Caco-2 (cell line): ENCODE results near the gene CCNJL. TPM values are rescaled to one million over a fixed set of nuclear protein-coding genes. Genes with fewer than 3 reads are reported as not detected.

ENCODE experiments used
- BruUV-seq: library from RNA; stranded (reverse); fragments of 400-500 nt; replicated peaks from 2 replicates; lab custom pipeline; 2021; lab: Mats Ljungman, UMichigan
- CTCF ChIA-PET: fragments of 300-600 bp; sonication (Branson Sonifier 250); formaldehyde crosslinking; loops from one replicate; lab custom pipeline; 2022; ENCODE audit warnings: antibody characterized with exemption; lab: Charles Lee
- POLR2A ChIA-PET: fragments of 300-600 bp; sonication (Branson Sonifier 250); formaldehyde crosslinking; loops from one replicate; lab custom pipeline; 2022; ENCODE audit warnings: antibody characterized with exemption; lab: Charles Lee
- DNase-seq, 2 experiments: peaks; one replicate each; pipeline versions ENCODE4 v3.0.0 to v3.0.0-alpha.2; 2020 to 2022
- H3K27me3 ChIP-seq: replicated peaks from 2 replicates; pipeline ENCODE4 v1.6.0; 2011; ENCODE audit warnings: low read length; ENCODE audit not compliant: control insufficient read depth, insufficient read depth
- H3K36me3 ChIP-seq: 2 replicates; pipeline ENCODE4 v1.5.1; 2011; ENCODE audit warnings: low read length; ENCODE audit not compliant: control insufficient read depth, insufficient read depth
- H3K4me1 ChIP-seq: fragments of 250-450 bp; sonication (Bioruptor Pico); 2 replicates; pipeline ENCODE4 v1.5.1; 2020; ENCODE audit warnings: mild to moderate bottlenecking
- H3K4me3 ChIP-seq: 2 replicates; pipeline ENCODE4 v1.5.1; 2011; ENCODE audit warnings: low read depth, mild to moderate bottlenecking, control low read depth, low read length
- H3K9me3 ChIP-seq: fragments of 250-450 bp; sonication (Bioruptor Pico); 2 replicates; pipeline ENCODE4 v1.5.1; 2020; ENCODE audit warnings: mild to moderate bottlenecking, moderate library complexity
- H3K27ac Mint-ChIP-seq: one replicate; pipeline ENCODE4 v1.8.0; 2022; ENCODE audit warnings: mixed read lengths; ENCODE audit not compliant: unreplicated experiment
- H3K27me3 Mint-ChIP-seq: one replicate; pipeline ENCODE4 v1.8.0; 2022; ENCODE audit warnings: mixed read lengths; ENCODE audit not compliant: insufficient read depth, unreplicated experiment
- H3K36me3 Mint-ChIP-seq: one replicate; pipeline ENCODE4 v1.8.0; 2022; ENCODE audit warnings: mild to moderate bottlenecking, mixed read lengths; ENCODE audit not compliant: insufficient read depth, unreplicated experiment
- H3K4me1 Mint-ChIP-seq: one replicate; pipeline ENCODE4 v1.8.0; 2022; ENCODE audit warnings: low read depth, mixed read lengths; ENCODE audit not compliant: unreplicated experiment
- H3K4me3 Mint-ChIP-seq: one replicate; pipeline ENCODE4 v1.8.0; 2022; ENCODE audit warnings: mild to moderate bottlenecking, moderate library complexity, mixed read lengths; ENCODE audit not compliant: unreplicated experiment
- H3K9me3 Mint-ChIP-seq: one replicate; pipeline ENCODE4 v1.8.0; 2022; ENCODE audit warnings: mixed read lengths; ENCODE audit not compliant: unreplicated experiment
- CTCF ChIP-seq, 2 experiments: fragments of 200-600 bp in 1 of 2; IDR thresholded peaks; 1 replicate in 1 of 2; 2 replicates in 1 of 2; pipeline versions ENCODE4 v1.5.1 to v1.8.0; 2011 to 2022; ENCODE audit warnings: antibody characterized with exemption in 1 of 2, control low read depth in 1 of 2, inconsistent platforms in 1 of 2, low read depth in 1 of 2, low read length in 1 of 2, mild to moderate bottlenecking in 1 of 2, moderate library complexity in 1 of 2; ENCODE audit not compliant: insufficient read depth in 1 of 2, severe bottlenecking in 1 of 2, unreplicated experiment in 1 of 2
- intact Hi-C: fragments of 100-400 bp; cut with micrococcal nuclease; formaldehyde crosslinking; loops from one replicate; pipeline ENCODE4 v1.10.0; 2022; ENCODE audit not compliant: unreplicated experiment
- total RNA-seq: library from RNA; stranded (reverse); gene quantifications from 2 replicates; pipeline ENCODE4 v1.2.3, GENCODE V29; 2022

Gene CCNJL
- total RNA-seq, 1 experiment from 2014 or later: 17.4 TPM

- Mint-ChIP-seq H3K9me3 (no peaks in the 10 kb centered on the region), H3K4me1 (peaks cover 14% of the 10 kb centered on the region), H3K4me3 (no peak overlapping the region), H3K36me3 (peaks cover 2% of the 10 kb centered on the region), H3K27me3 (no peaks in the 10 kb centered on the region), H3K27ac (no peak overlapping the region)
- no peak for TF ChIP-seq CTCF (IDR thresholded peaks at IDR 0.05; ENCODE audit: insufficient read depth in 1 of 2, low read depth in 1 of 2, low read length in 1 of 2, severe bottlenecking in 1 of 2, unreplicated experiment in 1 of 2)
- no peak for DNase-seq
- ChIA-PET CTCF (interaction anchor here (0.8 to 3.5 kb wide), 2 partner anchors 32 to 103 kb away, joined by 4 to 19 read pairs; no protein-coding TSS in a partner anchor), POLR2A (interaction anchor here (0.6 kb wide), 1 partner anchor 133 kb away, joined by 3 read pairs; no protein-coding TSS in a partner anchor)
- no peaks in the 10 kb centered on the region for H3K27me3 ChIP-seq
- H3K36me3 ChIP-seq: no peaks in the 10 kb centered on the region
- no peaks in the 10 kb centered on the region for H3K9me3 ChIP-seq
- H3K4me3 ChIP-seq: no peak overlapping the region
- peaks cover 22% of the 10 kb centered on the region; the same call in 1 of the 2 replicates for H3K4me1 ChIP-seq
- no TSS peak for BruUV-seq
- intact Hi-C loops: no loop called here
Observed at GRCh38 chr5:160242145-160242544, 70.2 kb downstream of the CCNJL start.

GRCh38 chr5:160240350-160240749 lies 72.0 kb downstream of the CCNJL start:
- TF ChIP-seq CTCF (IDR thresholded peaks at IDR 0.05; ENCODE audit: insufficient read depth in 1 of 2, low read depth in 1 of 2, low read length in 1 of 2, severe bottlenecking in 1 of 2, unreplicated experiment in 1 of 2): no peak
- CTCF ChIA-PET: interaction anchor here (0.6 to 1.0 kb wide), 3 partner anchors 30 to 107 kb away, joined by 3 read pairs; no protein-coding TSS in a partner anchor
- DNase-seq: no peak
- intact Hi-C loops: loop anchor here (1.0 kb wide), 1 partner anchor 41 kb away; no protein-coding TSS in a partner anchor
- POLR2A ChIA-PET: no interaction called here
- no peaks in the 10 kb centered on the region for H3K9me3 Mint-ChIP-seq
- no peaks in the 10 kb centered on the region for H3K27me3 ChIP-seq
- H3K27me3 Mint-ChIP-seq: no peaks in the 10 kb centered on the region
- H3K4me3 Mint-ChIP-seq: no peak overlapping the region
- no peak overlapping the region for H3K27ac Mint-ChIP-seq
- H3K9me3 ChIP-seq: no peaks in the 10 kb centered on the region
- no peaks in the 10 kb centered on the region for H3K36me3 Mint-ChIP-seq
- peaks cover 22% of the 10 kb centered on the region; the same call in 1 of the 2 replicates for H3K4me1 ChIP-seq
- no peaks in the 10 kb centered on the region for H3K36me3 ChIP-seq
- H3K4me1 Mint-ChIP-seq: peaks cover 14% of the 10 kb centered on the region
- H3K4me3 ChIP-seq: no peak overlapping the region
- BruUV-seq: no TSS peak

GRCh38 chr5:160237571-160238093 lies 74.7 kb downstream of the CCNJL start:
- peaks cover 7% of the 10 kb centered on the region for H3K4me1 Mint-ChIP-seq
- no peaks in the 10 kb centered on the region for H3K27me3 Mint-ChIP-seq
- TF ChIP-seq CTCF (IDR thresholded peaks at IDR 0.05; ENCODE audit: insufficient read depth in 1 of 2, low read depth in 1 of 2, low read length in 1 of 2, severe bottlenecking in 1 of 2, unreplicated experiment in 1 of 2): no peak
- CTCF ChIA-PET: no interaction called here
- intact Hi-C loops: no loop called here
- no peak for DNase-seq
- no peaks in the 10 kb centered on the region for H3K36me3 ChIP-seq
- peaks cover 7% of the 10 kb centered on the region; the same call in 1 of the 2 replicates for H3K4me1 ChIP-seq
- no peak overlapping the region for H3K27ac Mint-ChIP-seq
- POLR2A ChIA-PET: no interaction called here
- H3K9me3 Mint-ChIP-seq: no peaks in the 10 kb centered on the region
- H3K27me3 ChIP-seq: no peaks in the 10 kb centered on the region
- H3K4me3 Mint-ChIP-seq: no peak overlapping the region
- no TSS peak for BruUV-seq
- H3K9me3 ChIP-seq: peaks cover 3% of the 10 kb centered on the region; the same call in 1 of the 2 replicates
- H3K36me3 Mint-ChIP-seq: no peaks in the 10 kb centered on the region
- H3K4me3 ChIP-seq: no peak overlapping the region
